ENCODE data around the gene ZC3H7A. TPM values are rescaled to one million over a fixed set of nuclear protein-coding genes. Genes with fewer than 3 reads are reported as not detected.
"Not testable (repeated sequence)": the region's sequence is repeated elsewhere in the genome, so short reads cannot be mapped to it uniquely, and the experiment has no call there.

The ZC3H7A gene
- total RNA-seq, 1 experiment from 2014 or later: 42.0 TPM

DNA sequence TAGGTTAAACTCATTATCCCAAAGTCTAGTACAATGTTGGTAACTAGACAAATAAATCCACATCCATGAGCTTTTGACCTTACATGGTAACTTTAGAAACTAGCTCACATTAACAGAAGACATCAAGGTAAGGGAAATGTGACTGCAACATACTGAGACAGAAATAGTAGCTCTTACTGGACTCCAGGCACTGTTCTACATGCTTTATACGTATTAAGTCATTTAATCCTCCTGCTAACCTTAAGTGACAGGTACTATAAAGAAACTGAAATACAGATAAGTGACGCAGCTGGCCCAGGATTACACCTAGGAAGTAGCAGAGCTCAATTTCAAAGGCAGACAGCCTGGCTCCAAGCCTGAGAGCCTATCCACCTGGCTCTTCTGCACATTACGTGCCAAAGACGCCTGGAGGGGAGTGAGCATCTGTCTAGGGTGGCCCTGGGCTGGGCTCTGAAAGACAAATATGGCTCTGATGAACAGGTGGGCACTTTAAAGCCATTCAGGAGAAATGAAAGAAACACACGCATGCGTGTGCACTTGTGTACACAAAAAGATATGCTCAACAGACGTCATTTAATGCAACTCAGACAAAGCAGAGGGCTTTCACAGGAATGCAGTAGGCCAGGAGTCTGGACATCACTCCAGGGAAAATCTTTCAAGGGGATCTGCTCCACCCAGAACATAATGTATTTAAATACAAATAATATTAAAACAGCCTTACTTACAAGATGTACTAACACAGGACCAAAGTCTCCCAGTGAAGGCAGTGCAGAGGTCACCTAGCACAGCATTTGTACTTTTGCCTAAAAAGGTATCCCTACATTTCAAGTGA, 4.4 kb downstream of the ZC3H7A start:
- Histone ChIP-seq H3K27me3 (replicated peaks; ENCODE audit: control insufficient read depth, insufficient read depth, low read length) (no peaks in the 10 kb centered on the region), H3K4me3 (ENCODE audit: low read depth, low read length) (no peak overlapping the region), H3K36me3 (ENCODE audit: control insufficient read depth, insufficient read depth, low read length) (peaks cover 1% of the 10 kb centered on the region; the same call in 1 of the 2 replicates), H3K9me3 (no peaks in the 10 kb centered on the region), H3K4me1 (peaks cover 16% of the 10 kb centered on the region)
- no peaks in the 10 kb centered on the region for H3K9me3 Mint-ChIP-seq (ENCODE audit: unreplicated experiment)
- no peak overlapping the region for H3K4me3 Mint-ChIP-seq (ENCODE audit: unreplicated experiment)
- ChIA-PET POLR2A (interaction anchor here (1.2 kb wide), 1 partner anchor 50 kb away, joined by 5 read pairs; the partner anchor contains the start of gene TXNDC11), CTCF (no interaction called here)
- intact Hi-C loops (cut with micrococcal nuclease; ENCODE audit: unreplicated experiment): no loop called here
- H3K27me3 Mint-ChIP-seq (ENCODE audit: insufficient read depth, unreplicated experiment): no peaks in the 10 kb centered on the region
- TF ChIP-seq, protein P1, sequence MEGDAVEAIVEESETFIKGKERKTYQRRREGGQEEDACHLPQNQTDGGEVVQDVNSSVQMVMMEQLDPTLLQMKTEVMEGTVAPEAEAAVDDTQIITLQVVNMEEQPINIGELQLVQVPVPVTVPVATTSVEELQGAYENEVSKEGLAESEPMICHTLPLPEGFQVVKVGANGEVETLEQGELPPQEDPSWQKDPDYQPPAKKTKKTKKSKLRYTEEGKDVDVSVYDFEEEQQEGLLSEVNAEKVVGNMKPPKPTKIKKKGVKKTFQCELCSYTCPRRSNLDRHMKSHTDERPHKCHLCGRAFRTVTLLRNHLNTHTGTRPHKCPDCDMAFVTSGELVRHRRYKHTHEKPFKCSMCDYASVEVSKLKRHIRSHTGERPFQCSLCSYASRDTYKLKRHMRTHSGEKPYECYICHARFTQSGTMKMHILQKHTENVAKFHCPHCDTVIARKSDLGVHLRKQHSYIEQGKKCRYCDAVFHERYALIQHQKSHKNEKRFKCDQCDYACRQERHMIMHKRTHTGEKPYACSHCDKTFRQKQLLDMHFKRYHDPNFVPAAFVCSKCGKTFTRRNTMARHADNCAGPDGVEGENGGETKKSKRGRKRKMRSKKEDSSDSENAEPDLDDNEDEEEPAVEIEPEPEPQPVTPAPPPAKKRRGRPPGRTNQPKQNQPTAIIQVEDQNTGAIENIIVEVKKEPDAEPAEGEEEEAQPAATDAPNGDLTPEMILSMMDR (IDR thresholded peaks at IDR 0.05; ENCODE audit: insufficient read depth in 1 of 2, low read depth in 1 of 2, low read length in 1 of 2, severe bottlenecking in 1 of 2, unreplicated experiment in 1 of 2): no peak
- BruUV-seq (replicated peaks): no TSS peak
- no peak overlapping the region for H3K27ac Mint-ChIP-seq (ENCODE audit: unreplicated experiment)
- peaks cover 14% of the 10 kb centered on the region for H3K4me1 Mint-ChIP-seq (ENCODE audit: low read depth, unreplicated experiment)
- H3K36me3 Mint-ChIP-seq (ENCODE audit: insufficient read depth, unreplicated experiment): peaks cover 42% of the 10 kb centered on the region
- DNase-seq: peak in 1 of 2 experiments; percentile 14

DNA sequence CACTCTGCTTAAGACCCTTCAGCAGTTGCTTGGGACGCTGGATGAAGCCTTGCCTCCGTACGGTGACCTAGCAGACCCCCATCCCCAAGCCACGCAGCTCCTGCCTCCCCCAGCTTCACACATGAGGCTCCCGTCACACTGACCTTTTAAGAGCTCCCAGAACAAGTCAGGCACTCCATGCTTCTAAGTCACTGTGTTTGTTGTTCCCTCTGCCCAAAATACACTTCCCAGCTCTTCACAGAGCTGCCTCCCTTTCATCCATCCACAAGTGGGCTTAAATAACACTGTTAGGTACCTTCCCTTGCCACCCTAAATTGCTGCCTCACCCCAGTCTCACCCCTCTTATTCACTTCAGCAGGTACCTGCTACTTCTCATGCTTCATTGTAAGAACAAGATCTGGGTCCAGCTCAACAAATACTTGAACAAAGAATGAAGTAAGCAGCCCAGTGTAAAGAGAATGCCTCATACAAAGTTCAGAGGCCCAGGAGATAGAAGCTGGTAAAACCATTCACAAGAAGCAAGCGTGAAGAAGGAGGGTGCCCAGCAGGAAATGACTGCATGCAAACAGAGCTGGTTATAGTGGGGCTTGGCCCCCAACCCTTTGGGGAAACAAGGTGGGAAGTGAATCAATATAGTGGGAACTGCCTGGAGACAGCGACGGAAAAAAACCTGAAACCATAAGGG, 5.8 kb downstream of the ZC3H7A start:
- ChIA-PET CTCF (no interaction called here), POLR2A (interaction anchor here (1.2 kb wide), 1 partner anchor 48 kb away, joined by 5 read pairs; the partner anchor contains the start of gene TXNDC11)
- Histone ChIP-seq H3K4me1 (peaks cover 15% of the 10 kb centered on the region), H3K27me3 (replicated peaks; ENCODE audit: control insufficient read depth, insufficient read depth, low read length) (no peaks in the 10 kb centered on the region), H3K4me3 (ENCODE audit: low read depth, low read length) (no peak overlapping the region), H3K36me3 (ENCODE audit: control insufficient read depth, insufficient read depth, low read length) (peaks cover 1% of the 10 kb centered on the region; the same call in 1 of the 2 replicates), H3K9me3 (no peaks in the 10 kb centered on the region)
- no peak overlapping the region for H3K27ac Mint-ChIP-seq (ENCODE audit: unreplicated experiment)
- no peaks in the 10 kb centered on the region for H3K9me3 Mint-ChIP-seq (ENCODE audit: unreplicated experiment)
- intact Hi-C loops (cut with micrococcal nuclease; ENCODE audit: unreplicated experiment): no loop called here
- H3K4me1 Mint-ChIP-seq (ENCODE audit: low read depth, unreplicated experiment): peaks cover 14% of the 10 kb centered on the region
- no peak overlapping the region for H3K4me3 Mint-ChIP-seq (ENCODE audit: unreplicated experiment)
- no peaks in the 10 kb centered on the region for H3K27me3 Mint-ChIP-seq (ENCODE audit: insufficient read depth, unreplicated experiment)
- TF ChIP-seq, protein P1 (IDR thresholded peaks at IDR 0.05; ENCODE audit: insufficient read depth in 1 of 2, low read depth in 1 of 2, low read length in 1 of 2, severe bottlenecking in 1 of 2, unreplicated experiment in 1 of 2): no peak
- no peak for DNase-seq
- BruUV-seq (replicated peaks): no TSS peak
- peaks cover 37% of the 10 kb centered on the region for H3K36me3 Mint-ChIP-seq (ENCODE audit: insufficient read depth, unreplicated experiment)

DNA sequence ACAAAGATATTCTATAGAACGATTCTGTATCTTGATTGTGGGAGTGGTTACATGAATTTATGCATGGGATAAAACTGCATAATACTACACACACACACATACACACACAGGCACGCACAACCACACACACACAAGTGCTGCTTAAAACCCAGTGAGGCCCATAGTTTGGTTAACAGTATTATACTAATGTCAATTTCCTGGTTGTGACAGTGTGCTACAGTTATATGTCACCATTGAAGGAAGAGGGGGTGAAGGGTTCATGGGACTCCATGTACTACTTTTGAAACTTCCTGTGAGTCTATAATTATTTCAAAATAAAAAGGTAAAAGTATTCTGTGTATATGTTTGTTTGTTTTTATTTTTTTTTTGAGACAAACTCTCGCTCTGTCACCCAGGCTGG, 8.1 kb downstream of the ZC3H7A start:
- TF ChIP-seq, protein P1 (IDR thresholded peaks at IDR 0.05; ENCODE audit: insufficient read depth in 1 of 2, low read depth in 1 of 2, low read length in 1 of 2, severe bottlenecking in 1 of 2, unreplicated experiment in 1 of 2): no peak
- POLR2A ChIA-PET: no interaction called here
- intact Hi-C loops (cut with micrococcal nuclease; ENCODE audit: unreplicated experiment): no loop called here

DNA sequence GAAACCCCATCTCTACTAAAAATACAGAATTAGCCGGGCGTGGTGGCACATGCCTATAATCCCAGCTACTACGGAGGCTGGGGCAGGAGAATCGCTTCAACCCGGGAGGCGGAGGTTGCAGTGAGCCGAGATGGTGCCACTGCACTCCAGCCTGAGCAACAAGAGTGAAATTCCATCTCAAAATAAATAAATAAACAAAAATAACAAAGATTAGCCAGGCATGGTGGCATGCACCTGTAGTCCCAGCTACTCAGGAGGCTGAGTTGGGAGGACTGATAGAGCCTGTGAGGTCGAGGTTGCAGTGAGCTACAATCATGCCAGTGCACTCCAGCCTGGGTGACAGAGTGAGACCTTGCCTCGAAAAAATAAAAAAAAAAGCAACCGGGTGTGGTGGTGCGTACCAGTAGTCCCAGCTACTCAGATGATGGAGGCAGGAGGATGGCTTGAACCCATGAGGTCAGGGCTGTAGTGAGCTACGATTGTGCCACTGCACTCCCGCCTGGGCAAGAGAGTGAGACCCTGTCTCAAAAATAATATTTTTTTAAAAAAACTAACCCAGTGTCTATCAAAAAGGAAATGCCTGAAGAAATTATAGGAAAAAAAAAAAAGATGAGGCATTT, 12.0 kb downstream of the ZC3H7A start:
- H3K9me3 ChIP-seq; H3K27ac Mint-ChIP-seq (ENCODE audit: unreplicated experiment); H3K9me3 Mint-ChIP-seq (ENCODE audit: unreplicated experiment); BruUV-seq (replicated peaks); intact Hi-C loops (cut with micrococcal nuclease; ENCODE audit: unreplicated experiment); H3K4me1 ChIP-seq; POLR2A ChIA-PET; H3K4me3 Mint-ChIP-seq (ENCODE audit: unreplicated experiment); H3K27me3 Mint-ChIP-seq (ENCODE audit: insufficient read depth, unreplicated experiment); H3K27me3 ChIP-seq (replicated peaks; ENCODE audit: control insufficient read depth, insufficient read depth, low read length); H3K4me3 ChIP-seq (ENCODE audit: low read depth, low read length); H3K36me3 ChIP-seq (ENCODE audit: control insufficient read depth, insufficient read depth, low read length); CTCF ChIA-PET; DNase-seq: not testable (repeated sequence)
- Mint-ChIP-seq H3K4me1 (ENCODE audit: low read depth, unreplicated experiment) (peaks cover 10% of the 10 kb centered on the region), H3K36me3 (ENCODE audit: insufficient read depth, unreplicated experiment) (peaks cover 13% of the 10 kb centered on the region)

More for the DNA sequence above, 8.1 kb downstream of the ZC3H7A start:
- Mint-ChIP-seq H3K27me3 (ENCODE audit: insufficient read depth, unreplicated experiment) (no peaks in the 10 kb centered on the region), H3K27ac (ENCODE audit: unreplicated experiment) (no peak overlapping the region), H3K36me3 (ENCODE audit: insufficient read depth, unreplicated experiment) (peaks cover 13% of the 10 kb centered on the region), H3K4me1 (ENCODE audit: low read depth, unreplicated experiment) (peaks cover 15% of the 10 kb centered on the region), H3K9me3 (ENCODE audit: unreplicated experiment) (no peaks in the 10 kb centered on the region), H3K4me3 (ENCODE audit: unreplicated experiment) (no peak overlapping the region)
- DNase-seq: no peak
- Histone ChIP-seq H3K36me3 (ENCODE audit: control insufficient read depth, insufficient read depth, low read length) (peaks cover 1% of the 10 kb centered on the region; the same call in 1 of the 2 replicates), H3K4me3 (ENCODE audit: low read depth, low read length) (no peak overlapping the region), H3K4me1 (peaks cover 11% of the 10 kb centered on the region), H3K9me3 (no peaks in the 10 kb centered on the region), H3K27me3 (replicated peaks; ENCODE audit: control insufficient read depth, insufficient read depth, low read length) (no peaks in the 10 kb centered on the region)
- no TSS peak for BruUV-seq (replicated peaks)
- CTCF ChIA-PET: no interaction called here

All from Caco-2 (cell line).